ENCODE results near the gene LYAR. TPM values are rescaled to one million over a fixed set of nuclear protein-coding genes. Genes with fewer than 3 reads are reported as not detected.

Gene LYAR
- total and polyA plus RNA-seq, 2 of the 4 experiments (the other 2 are of a cell fraction): 5.4 to 8.2 TPM

DNA sequence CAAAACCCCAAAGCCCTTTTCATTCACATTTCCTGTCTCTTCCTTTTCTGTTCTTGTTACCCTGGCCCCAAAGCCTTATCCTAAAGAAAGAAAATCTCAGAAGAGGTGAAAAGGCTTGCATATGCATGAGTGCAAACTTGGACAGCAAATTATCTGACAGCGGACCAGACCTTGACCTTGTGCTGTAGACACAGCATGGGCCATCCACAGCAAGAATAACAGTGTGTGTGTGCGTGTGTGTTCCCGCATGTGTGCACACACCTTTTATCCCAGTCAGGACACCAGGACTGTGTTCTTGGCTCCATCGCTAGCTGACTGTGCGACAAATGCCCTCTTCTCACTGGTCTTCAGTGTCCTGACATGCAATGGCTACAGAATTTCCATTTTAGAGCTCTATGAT, 35.4 kb upstream of the LYAR start:
- intact Hi-C loops (cut with micrococcal nuclease) (no loop called here), in situ Hi-C loops (cut with MboI; ENCODE audit: low sequenced_read_pairs) (no loop called here), dilution Hi-C loops (cut with HindIII; ENCODE audit: low sequenced_read_pairs, unreplicated experiment) (no loop called here)
- no TSS peak for BruUV-seq (replicated peaks)
- Histone ChIP-seq H3K27me3 (ENCODE audit: control insufficient read depth, insufficient read depth, low read length) (no peaks in the 10 kb centered on the region; the same call in 1 of the 2 replicates), H2BK5ac (ENCODE audit: low read depth, low read length, poor library complexity, severe bottlenecking) (no peak overlapping the region), H3K4me3 (ENCODE audit: insufficient read depth, low read depth, low read length) (no peak overlapping the region), H3K4me1 (ENCODE audit: control insufficient read depth, insufficient read depth, low read length) (peaks cover 5% of the 10 kb centered on the region; the same call in 1 of the 2 replicates), H2BK15ac (ENCODE audit: low read depth, low read length) (no peak overlapping the region; the same call in 2 of the 3 replicates), H3K56ac (ENCODE audit: extremely low read depth, insufficient read depth, low read length) (no peak overlapping the region), H4K8ac (ENCODE audit: low read depth in 2 of 2, low read length in 2 of 2) (no peak overlapping the region), H4K20me1 (ENCODE audit: insufficient read depth, low read length) (no peaks in the 10 kb centered on the region), H3K9me3 (ENCODE audit: control insufficient read depth, insufficient read depth, low read length) (no peaks in the 10 kb centered on the region), H2AK9ac (replicated peaks; ENCODE audit: low read depth, low read length, poor library complexity) (peak overlapping the region; percentile 59), H2AFZ (replicated peaks; ENCODE audit: low read length, poor library complexity) (no peak overlapping the region), H3K4me2 (ENCODE audit: low read depth, low read length) (no peak overlapping the region), H4K91ac (ENCODE audit: insufficient read depth, low read depth, low read length) (no peak overlapping the region), H3K23ac (ENCODE audit: low read depth, low read length) (no peak overlapping the region), H2BK120ac (ENCODE audit: low read depth, low read length) (no peak overlapping the region), H3K4ac (ENCODE audit: low read depth, low read length) (no peak overlapping the region; the same call in 1 of the 2 replicates), H4K5ac (ENCODE audit: low read depth, low read length) (no peak overlapping the region), H3K9me1 (ENCODE audit: insufficient read depth, low read length) (peaks cover 14% of the 10 kb centered on the region; the same call in 1 of the 2 replicates), H3K14ac (replicated peaks; ENCODE audit: low read depth, low read length) (no peak overlapping the region), H3K9ac (ENCODE audit: low read depth, low read length) (no peak overlapping the region), H2AK5ac (ENCODE audit: low read depth, low read length) (peak overlapping the region; percentile 14; the same call in 1 of the 2 replicates), H3K79me1 (ENCODE audit: low read depth in 1 of 2, low read length in 2 of 2) (no peaks in the 10 kb centered on the region), H3K36me3 (ENCODE audit: control insufficient read depth, insufficient read depth, low read length) (peaks cover 20% of the 10 kb centered on the region), H3K18ac (ENCODE audit: low read depth, low read length) (no peak overlapping the region), H3K27ac (ENCODE audit: insufficient read depth, low read length) (no peak overlapping the region), H2BK20ac (ENCODE audit: low read depth, low read length) (no peak overlapping the region)
- POLR2A ChIA-PET (ENCODE audit: unreplicated experiment): no interaction called here
- DNase-seq: no peak
- 100% methylated on average over 5 of the region's 5 CpGs; no CpG with 5 or more reads in 1 of the 2 experiments for WGBS, 2 experiments (ENCODE audit: extremely low coverage in 2 of 2, insufficient read length in 1 of 2)
- TF ChIP-seq CHD1 (IDR thresholded peaks at IDR 0.05; ENCODE audit: low read depth, low read length) (no peak), MAFK (IDR thresholded peaks at IDR 0.05; ENCODE audit: low read depth, low read length) (no peak), FOS (IDR thresholded peaks at IDR 0.05; ENCODE audit: low read depth, low read length) (no peak), MAZ (IDR thresholded peaks at IDR 0.05; ENCODE audit: borderline replicate concordance, low read depth, low read length) (no peak), CEBPB (IDR thresholded peaks at IDR 0.05; ENCODE audit: low read depth, low read length) (no peak), SMC3 (IDR thresholded peaks at IDR 0.05; ENCODE audit: low read depth, low read length) (no peak), POLR2A (IDR thresholded peaks at IDR 0.05; ENCODE audit: low read depth, low read length) (no peak), NFE2L2 (IDR thresholded peaks at IDR 0.05; ENCODE audit: low read depth, low read length) (no peak), BHLHE40 (IDR thresholded peaks at IDR 0.05; ENCODE audit: low read depth, low read length) (no peak)
- TF ChIP-seq, protein P1, sequence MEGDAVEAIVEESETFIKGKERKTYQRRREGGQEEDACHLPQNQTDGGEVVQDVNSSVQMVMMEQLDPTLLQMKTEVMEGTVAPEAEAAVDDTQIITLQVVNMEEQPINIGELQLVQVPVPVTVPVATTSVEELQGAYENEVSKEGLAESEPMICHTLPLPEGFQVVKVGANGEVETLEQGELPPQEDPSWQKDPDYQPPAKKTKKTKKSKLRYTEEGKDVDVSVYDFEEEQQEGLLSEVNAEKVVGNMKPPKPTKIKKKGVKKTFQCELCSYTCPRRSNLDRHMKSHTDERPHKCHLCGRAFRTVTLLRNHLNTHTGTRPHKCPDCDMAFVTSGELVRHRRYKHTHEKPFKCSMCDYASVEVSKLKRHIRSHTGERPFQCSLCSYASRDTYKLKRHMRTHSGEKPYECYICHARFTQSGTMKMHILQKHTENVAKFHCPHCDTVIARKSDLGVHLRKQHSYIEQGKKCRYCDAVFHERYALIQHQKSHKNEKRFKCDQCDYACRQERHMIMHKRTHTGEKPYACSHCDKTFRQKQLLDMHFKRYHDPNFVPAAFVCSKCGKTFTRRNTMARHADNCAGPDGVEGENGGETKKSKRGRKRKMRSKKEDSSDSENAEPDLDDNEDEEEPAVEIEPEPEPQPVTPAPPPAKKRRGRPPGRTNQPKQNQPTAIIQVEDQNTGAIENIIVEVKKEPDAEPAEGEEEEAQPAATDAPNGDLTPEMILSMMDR (conservative IDR thresholded peaks at IDR 0.05; ENCODE audit: low read depth, low read length): no peak
- TF ChIP-seq, protein P2, sequence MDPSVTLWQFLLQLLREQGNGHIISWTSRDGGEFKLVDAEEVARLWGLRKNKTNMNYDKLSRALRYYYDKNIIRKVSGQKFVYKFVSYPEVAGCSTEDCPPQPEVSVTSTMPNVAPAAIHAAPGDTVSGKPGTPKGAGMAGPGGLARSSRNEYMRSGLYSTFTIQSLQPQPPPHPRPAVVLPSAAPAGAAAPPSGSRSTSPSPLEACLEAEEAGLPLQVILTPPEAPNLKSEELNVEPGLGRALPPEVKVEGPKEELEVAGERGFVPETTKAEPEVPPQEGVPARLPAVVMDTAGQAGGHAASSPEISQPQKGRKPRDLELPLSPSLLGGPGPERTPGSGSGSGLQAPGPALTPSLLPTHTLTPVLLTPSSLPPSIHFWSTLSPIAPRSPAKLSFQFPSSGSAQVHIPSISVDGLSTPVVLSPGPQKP (IDR thresholded peaks at IDR 0.05; ENCODE audit: borderline replicate concordance, low read depth, low read length): no peak
- TF ChIP-seq, protein P3, sequence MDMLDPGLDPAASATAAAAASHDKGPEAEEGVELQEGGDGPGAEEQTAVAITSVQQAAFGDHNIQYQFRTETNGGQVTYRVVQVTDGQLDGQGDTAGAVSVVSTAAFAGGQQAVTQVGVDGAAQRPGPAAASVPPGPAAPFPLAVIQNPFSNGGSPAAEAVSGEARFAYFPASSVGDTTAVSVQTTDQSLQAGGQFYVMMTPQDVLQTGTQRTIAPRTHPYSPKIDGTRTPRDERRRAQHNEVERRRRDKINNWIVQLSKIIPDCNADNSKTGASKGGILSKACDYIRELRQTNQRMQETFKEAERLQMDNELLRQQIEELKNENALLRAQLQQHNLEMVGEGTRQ (IDR thresholded peaks at IDR 0.05; ENCODE audit: low read depth, low read length): no peak
- ATAC-seq (ENCODE audit: low read depth): no peak
- CTCF ChIA-PET: interaction anchor here (0.6 kb wide), 1 partner anchor 33 kb away, joined by 3 read pairs; no protein-coding TSS in a partner anchor
